NCI-H1092 treated with DMSO at 0.1 percent for 48 hours (cell line): ENCODE measurements around the gene ARMH3.

Experiments
- DNase-seq: peaks from one replicate; lab custom pipeline; 2025; lab: John Stamatoyannopoulos, UW

The ARMH3 gene

GRCh38 chr10:101857802-101858476 lies 198.0 kb downstream of the ARMH3 start:
- DNase-seq = no peak

- no peak for DNase-seq
Observed at GRCh38 chr10:101856626-101857025, 199.3 kb downstream of the ARMH3 start.

- no peak for DNase-seq
Observed at GRCh38 chr10:101851411-101852116, 204.4 kb downstream of the ARMH3 start.

- no peak for DNase-seq
Observed at GRCh38 chr10:101850749-101851148, 205.2 kb downstream of the ARMH3 start.

GRCh38 chr10:101848894-101849351 lies 207.1 kb downstream of the ARMH3 start:
- no peak for DNase-seq

GRCh38 chr10:101848408-101848807 lies 207.6 kb downstream of the ARMH3 start:
- DNase-seq = no peak

GRCh38 chr10:101845893-101846292 lies 210.1 kb downstream of the ARMH3 start:
- DNase-seq = no peak

GRCh38 chr10:101843032-101844021 lies 212.6 kb downstream of the ARMH3 start, which contains the start of gene KCNIP2:
Gene KCNIP2, minus strand, starts transcription at chr10:101843800. Its CDS starts 232 bp downstream, at chr10:101843568.
- DNase-seq = peak; percentile 9

- DNase-seq = no peak
Observed at GRCh38 chr10:101841826-101842225, 214.1 kb downstream of the ARMH3 start.

GRCh38 chr10:101840741-101841453 lies 215.1 kb downstream of the ARMH3 start:
- peak; percentile 57 for DNase-seq

GRCh38 chr10:101840102-101840684 lies 215.8 kb downstream of the ARMH3 start:
- no peak for DNase-seq

- no peak for DNase-seq
Observed at GRCh38 chr10:101839416-101840063, 216.4 kb downstream of the ARMH3 start.

GRCh38 chr10:101839002-101839401 lies 217.0 kb downstream of the ARMH3 start:
- DNase-seq = no peak

- no peak for DNase-seq
Observed at GRCh38 chr10:101838416-101838970, 217.5 kb downstream of the ARMH3 start.

- DNase-seq = no peak
Observed at GRCh38 chr10:101837748-101838147, 218.2 kb downstream of the ARMH3 start.

- no peak for DNase-seq
Observed at GRCh38 chr10:101835362-101835761, 220.6 kb downstream of the ARMH3 start.

- no peak for DNase-seq
Observed at GRCh38 chr10:101834341-101834740, 221.6 kb downstream of the ARMH3 start.

GRCh38 chr10:101833466-101833865 lies 222.5 kb downstream of the ARMH3 start:
- no peak for DNase-seq

GRCh38 chr10:101832325-101832771 lies 223.6 kb downstream of the ARMH3 start:
- DNase-seq = peak; percentile 64

- DNase-seq = no peak
Observed at GRCh38 chr10:101831169-101831811, 224.7 kb downstream of the ARMH3 start.
